NCI-H1436 treated with DMSO at 0.1 percent for 48 hours (cell line): ENCODE results near the gene PEX16.

Experiments used
- DNase-seq: peaks from one replicate; lab custom pipeline; 2025; lab: John Stamatoyannopoulos, UW

The PEX16 gene

GRCh38 chr11:45876401-45876800, 41.3 kb downstream of the PEX16 start:
- no peak for DNase-seq

GRCh38 chr11:45872651-45873356, 44.9 kb downstream of the PEX16 start:
- peak; percentile 24 for DNase-seq

GRCh38 chr11:45871638-45872037, 46.0 kb downstream of the PEX16 start:
- DNase-seq: no peak

- no peak for DNase-seq
Measured at GRCh38 chr11:45870706-45871105, 47.0 kb downstream of the PEX16 start.

GRCh38 chr11:45869551-45869950, 48.1 kb downstream of the PEX16 start:
- no peak for DNase-seq

- no peak for DNase-seq
Measured at GRCh38 chr11:45864041-45864440, 53.6 kb downstream of the PEX16 start.

GRCh38 chr11:45860764-45861510, 56.7 kb downstream of the PEX16 start:
- DNase-seq: no peak

GRCh38 chr11:45860348-45860747, 57.3 kb downstream of the PEX16 start:
- DNase-seq: no peak
